Inflammatory macrophage (primary cell): ENCODE measurements around the gene DDX24.

ENCODE experiments used
- DNase-seq, 2 donors: peaks; one replicate each; pipeline ENCODE4 v3.0.0-alpha.2; 2020 to 2022

Gene DDX24

DNA sequence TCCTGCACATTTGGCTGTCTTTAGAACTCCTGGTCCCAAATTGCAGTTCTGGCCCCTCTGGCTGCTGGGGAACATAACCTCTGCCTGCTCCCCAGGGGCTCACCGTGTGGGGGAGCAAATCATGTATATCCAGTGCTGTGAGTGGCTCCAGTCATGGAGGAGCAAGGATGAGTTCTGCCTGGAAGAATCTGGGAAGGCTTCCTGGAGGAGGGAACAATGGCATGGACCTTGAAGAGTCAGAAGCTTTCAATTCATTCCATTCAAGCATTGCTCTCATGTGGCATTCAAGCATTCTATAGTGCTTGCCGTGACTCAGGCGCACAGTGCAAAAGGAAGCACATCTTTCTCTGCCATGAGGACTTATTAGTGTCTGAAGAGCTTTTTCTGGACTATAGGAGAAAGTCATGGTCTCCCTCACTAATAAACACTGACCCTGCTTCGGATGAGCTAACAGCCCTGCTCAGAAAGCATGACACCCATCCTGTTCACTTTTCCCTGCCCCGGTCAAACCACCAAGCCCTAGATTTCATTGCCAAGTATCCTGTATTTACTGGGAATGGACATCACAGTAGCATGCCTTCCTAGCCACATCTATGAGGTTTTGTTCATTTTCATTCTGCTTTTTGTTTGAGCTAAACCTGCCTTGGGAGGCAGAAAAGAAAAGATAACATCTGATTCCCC lies 33.0 kb upstream of the DDX24 start:
- no peak for DNase-seq

DNA sequence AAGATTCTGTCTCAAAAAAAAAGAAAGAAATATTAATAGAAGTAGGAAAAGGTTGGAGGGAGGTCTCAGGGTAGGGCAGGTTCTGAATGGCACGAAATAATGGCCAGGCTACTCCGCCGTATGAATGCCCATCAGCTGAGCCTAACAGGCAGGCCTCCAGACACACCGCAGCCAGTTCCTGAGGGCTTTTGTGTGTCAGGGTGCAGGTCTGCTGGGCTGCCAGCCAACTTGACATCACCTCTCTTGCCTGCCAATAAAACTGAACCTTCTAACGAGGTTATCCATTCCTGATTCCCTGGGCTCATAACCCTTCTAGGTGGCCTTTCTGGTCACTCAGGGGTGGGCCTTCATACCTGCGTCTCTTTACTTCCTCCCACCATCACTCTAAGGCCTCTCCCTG lies 32.5 kb upstream of the DDX24 start:
- no peak for DNase-seq

- no peak for DNase-seq
These were observed 32.1 kb upstream of the DDX24 start for GRCh38 chr14:94113073-94113472.

- no peak for DNase-seq
These were observed 31.6 kb upstream of the DDX24 start for GRCh38 chr14:94112513-94113063.

DNA sequence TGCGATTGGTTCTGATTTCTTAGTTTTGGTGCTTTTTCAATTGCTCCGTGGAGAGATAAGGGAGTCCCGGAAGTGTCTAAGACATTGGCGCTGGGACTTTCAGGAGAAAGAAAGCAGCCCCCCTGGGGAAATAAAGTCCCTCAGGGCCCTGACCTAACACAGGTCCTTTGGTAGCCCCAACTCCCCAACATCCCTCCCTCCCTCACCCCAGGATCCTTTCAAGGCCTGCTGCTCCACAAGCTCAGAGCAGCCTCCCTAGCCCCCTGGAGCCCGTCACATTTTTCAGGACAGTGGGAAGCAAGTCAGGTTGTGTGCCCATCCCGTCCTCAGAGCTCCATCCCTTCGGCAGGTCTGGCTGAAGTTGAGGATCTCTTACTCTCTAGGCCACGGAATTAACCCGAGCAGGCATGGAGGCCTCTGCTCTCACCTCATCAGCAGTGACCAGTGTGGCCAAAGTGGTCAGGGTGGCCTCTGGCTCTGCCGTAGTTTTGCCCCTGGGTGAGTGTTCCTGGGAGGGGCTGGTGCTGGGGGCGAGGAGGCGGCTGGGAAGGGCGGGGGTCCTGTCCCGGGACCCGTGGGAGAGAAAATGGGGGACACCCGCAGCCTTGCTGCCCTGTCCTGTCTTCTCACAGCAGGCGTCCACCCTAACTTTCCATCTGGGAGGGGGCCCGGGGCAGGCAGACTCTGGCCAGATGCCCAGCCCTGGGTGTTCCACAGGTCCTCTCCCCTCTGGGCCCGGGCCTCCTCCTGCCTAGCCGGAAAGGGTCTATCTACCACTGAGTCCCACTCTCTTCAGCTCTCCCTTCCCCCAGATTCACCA lies 30.5 kb upstream of the DDX24 start:
- DNase-seq, result no peak

DNA sequence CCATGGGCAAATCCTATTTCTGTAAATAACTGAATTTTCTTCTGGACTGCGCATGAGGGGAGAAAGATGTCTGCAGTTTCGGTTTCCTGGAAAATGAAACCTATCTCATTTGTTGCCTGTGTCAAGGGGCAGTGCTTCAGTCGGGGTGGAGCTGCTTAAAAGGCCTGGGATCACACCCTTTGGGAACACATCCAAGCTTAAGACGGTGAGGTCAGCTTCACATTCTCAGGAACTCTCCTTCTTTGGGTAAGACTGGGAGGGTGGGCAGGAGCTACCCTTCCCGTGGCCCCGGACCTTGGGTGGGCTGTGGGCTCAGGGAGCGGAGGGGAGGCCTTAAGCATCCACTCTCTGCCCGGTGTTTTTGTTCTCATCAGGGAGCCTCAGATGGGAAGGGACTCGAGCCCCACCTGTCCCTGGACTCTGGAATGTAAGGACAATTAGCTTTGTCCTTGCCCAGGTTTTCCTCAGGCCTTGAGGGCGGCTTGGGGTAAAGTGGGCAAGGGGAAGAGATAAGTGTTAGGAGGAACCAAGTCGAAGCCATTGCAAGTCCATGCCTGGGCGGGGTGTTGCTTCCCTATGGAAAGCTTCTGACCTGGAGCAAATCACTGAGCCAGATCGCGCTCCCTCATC lies 29.7 kb upstream of the DDX24 start, which contains the start of gene IFI27:
Gene IFI27 (plus strand): TSS at position 185 of the 630 bp plus-strand sequence.
- DNase-seq, result no peak

GRCh38 chr14:94109915-94110250 lies 28.9 kb upstream of the DDX24 start:
- DNase-seq, result no peak

- no peak for DNase-seq
These were observed 23.7 kb upstream of the DDX24 start for GRCh38 chr14:94104731-94105130.

DNA sequence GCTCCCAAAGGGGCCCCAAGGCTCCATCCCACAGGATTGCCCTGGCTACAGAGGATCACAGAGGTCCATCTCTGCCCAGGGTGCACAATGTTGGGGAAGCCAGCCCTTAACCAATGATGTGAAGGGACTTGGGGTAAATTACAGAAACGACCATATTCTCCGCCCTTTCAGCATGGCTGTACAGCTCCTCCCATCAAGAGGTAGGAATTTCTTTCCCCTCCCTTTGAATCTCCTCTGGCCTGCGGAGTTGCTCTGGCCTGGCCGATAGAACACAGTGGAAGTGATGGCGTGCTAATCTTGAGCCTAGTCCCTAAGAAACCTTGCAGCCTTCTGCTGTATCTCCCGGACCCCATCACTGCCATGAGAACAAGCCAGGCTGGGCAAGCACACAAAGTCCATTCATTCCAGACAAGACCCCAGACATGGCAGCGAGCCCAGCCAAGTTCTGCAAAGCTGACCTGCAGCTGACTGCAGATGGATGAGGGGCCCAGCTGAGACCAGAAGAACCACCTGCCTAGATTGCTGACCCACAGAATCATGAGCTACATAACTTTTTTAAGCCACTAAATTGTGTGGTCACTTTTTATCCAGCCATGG lies 22.6 kb upstream of the DDX24 start:
- DNase-seq, result no peak

GRCh38 chr14:94102768-94103482 lies 21.9 kb upstream of the DDX24 start:
- DNase-seq, result no peak

- no peak for DNase-seq
These were observed 20.7 kb upstream of the DDX24 start for GRCh38 chr14:94101748-94102147.

- no peak for DNase-seq
These were observed 19.8 kb upstream of the DDX24 start for GRCh38 chr14:94100847-94101246.

DNA sequence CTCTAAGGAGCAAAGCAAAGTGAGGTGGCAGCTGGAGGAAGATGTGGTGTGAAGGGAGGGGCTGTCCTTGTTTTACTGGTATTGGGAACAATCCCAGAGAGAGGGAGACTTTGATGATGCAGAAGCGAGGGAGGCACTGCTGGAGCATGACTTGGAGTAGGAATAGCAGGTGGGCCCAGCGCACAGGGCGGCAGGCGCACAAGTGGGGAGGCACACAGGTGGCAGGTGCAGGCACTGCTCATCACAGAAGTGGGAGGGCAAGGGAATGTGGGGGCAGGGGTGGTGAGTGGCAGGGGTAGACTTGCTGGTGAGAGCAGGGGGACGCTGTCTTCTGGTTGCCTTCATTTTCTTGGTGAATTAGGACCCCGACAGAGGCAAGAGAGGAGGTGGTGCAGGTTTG lies 18.0 kb upstream of the DDX24 start:
- DNase-seq, result no peak

DNA sequence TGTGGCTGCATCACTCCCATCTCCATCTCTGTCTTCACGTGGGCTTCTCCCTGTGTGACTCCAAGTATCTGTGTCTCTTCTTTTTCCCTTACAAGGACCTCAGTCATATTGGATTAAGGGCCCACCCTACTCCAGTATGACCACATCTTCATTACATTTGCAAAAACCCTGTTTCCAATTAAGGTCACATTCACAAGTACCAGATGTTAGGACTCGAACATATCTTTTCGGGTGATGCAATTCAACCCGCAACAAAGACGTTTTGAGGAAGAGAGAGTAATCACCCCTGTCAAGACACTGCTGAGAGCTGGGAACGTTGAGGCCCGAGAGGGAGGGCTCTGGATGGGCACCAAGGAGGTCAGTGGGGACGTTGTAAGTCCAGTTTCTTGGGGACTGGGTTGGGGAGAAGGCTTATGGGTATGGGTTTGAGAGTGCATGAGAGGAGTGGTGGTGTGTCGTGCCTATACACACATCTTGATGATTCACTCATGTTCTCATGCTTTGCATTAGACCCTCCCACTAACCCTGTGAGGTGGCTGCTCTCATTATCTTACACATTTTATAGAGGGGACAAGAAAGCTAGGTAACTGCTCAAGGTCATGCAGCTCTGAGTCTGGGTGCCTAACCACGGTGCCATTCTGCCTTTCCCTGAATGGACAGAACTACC lies 17.5 kb upstream of the DDX24 start:
- no peak for DNase-seq

DNA sequence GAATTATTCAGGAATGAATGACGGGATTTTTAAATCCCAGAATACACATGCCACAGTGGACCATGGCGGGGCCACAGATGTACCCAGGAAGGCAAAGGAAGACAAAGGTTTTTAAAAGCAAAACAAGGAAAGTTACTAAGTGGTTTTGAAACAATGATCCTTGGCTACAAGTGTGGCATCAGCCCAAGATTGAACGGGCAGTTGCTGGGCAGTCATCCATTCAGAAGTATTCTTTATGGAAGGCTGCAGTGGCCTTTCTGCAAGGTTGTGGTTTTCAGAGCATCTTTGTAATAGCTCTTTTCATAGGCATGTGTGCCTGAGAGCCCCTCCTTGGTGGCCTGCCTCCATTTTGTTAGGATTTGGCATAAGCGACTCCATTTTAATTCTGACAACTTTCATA lies 16.1 kb upstream of the DDX24 start:
- no peak for DNase-seq

DNA sequence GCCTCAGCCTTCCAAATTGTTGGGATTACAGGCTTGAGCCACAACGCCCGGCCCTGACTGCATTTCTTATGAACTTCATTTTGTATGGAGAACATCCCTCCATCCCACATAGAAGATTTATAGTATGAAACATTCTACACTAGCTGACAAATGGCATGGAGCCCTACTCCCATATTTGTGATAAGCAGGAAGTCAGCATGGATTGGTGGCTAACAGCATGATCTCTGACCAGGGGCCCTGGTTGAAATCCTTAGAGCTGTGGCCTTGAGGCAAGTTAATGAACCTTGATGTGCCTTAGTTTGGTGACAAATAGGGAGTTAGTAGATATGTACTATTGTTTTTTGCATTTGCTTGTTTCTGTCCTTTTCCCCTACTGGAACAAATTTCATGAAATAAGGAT lies 12.4 kb upstream of the DDX24 start:
- DNase-seq, result no peak

DNA sequence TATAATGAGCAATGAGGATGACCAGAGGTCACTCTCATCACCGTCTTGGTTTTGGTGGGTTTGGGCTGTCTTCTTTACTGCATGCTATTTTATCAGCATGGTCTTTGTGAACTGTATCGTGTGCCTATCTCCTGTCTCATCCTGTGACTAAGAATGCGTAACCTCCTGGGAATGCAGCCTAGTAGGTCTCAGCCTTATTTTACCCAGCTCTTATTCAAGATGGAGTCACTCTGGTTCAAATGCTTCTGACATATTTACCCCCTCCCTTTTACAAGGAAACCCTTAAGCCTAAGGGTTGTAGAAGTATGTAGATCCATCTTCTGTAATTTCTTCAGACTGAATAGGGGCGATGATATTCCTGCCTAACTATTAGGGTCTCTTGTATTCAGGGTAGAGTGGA lies 8.5 kb upstream of the DDX24 start:
- DNase-seq, result no peak

- no peak for DNase-seq
These were observed 7.5 kb upstream of the DDX24 start for GRCh38 chr14:94088516-94088915.

DNA sequence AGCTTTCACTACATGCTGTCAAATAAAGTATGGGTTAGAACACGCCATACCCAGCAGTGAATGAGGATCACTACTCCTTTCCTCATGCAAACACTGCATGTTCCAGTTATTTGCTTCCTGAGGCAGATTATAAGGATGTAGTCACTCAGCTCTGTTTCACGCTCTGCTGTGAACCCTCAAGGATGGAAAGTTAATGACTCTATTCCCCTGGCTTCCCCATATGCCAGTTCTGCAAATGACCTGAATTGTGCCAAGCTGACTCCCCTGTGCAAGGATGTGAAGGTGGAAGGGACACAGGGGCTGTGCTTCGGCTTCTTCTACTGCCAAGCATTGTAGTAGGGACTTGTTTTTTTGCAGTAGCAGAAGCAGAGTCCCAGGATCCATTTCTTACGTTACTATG lies 6.9 kb upstream of the DDX24 start:
- DNase-seq, result no peak

- no peak for DNase-seq
These were observed 401 bp upstream of the DDX24 start for GRCh38 chr14:94081386-94081820.

DNA sequence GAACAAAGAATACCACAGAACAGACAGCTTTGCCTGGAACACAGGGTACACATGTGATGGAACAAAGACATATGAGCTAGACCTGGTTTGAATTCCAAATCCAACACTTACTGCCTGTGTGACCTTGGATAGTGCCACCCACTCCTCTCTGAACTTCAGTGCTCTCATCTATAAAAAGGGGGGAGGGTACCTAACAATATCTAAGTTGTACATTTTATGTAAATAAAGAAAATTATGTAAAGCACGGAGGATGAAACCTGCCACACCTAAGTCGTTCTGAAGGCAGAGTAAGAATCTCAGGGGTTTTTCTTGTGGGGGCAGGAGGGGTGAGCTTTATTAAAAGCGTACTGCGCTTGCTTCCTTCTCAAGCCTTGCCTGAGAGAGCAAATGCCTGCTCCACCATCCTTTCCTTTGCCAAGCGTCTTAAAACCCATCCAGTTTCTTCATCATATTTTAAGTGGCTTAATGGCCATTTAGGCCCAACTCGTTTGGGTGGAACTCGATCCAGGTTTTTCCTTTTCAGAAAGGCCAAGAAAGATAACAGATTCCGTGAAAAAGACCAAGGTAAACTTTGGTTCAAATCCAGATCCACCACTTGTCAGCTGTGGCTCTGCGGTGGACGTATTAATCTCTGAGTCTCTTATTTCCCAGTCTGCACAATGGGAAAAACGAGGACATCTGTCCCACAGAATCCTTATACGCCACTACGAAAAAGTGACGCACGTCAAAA lies 946 bp downstream of the DDX24 start:
- peak in 1 of 2 donors; percentile 30 for DNase-seq
